ENCODE data around the gene GTSF1L. TPM values are rescaled to one million over a fixed set of nuclear protein-coding genes. Genes with fewer than 3 reads are reported as not detected.

The GTSF1L gene
- total and polyA plus RNA-seq, 9 of the 15 experiments (the other 6 are each of a cell fraction or from before 2014, with no cell fraction given) = not detected

DNA sequence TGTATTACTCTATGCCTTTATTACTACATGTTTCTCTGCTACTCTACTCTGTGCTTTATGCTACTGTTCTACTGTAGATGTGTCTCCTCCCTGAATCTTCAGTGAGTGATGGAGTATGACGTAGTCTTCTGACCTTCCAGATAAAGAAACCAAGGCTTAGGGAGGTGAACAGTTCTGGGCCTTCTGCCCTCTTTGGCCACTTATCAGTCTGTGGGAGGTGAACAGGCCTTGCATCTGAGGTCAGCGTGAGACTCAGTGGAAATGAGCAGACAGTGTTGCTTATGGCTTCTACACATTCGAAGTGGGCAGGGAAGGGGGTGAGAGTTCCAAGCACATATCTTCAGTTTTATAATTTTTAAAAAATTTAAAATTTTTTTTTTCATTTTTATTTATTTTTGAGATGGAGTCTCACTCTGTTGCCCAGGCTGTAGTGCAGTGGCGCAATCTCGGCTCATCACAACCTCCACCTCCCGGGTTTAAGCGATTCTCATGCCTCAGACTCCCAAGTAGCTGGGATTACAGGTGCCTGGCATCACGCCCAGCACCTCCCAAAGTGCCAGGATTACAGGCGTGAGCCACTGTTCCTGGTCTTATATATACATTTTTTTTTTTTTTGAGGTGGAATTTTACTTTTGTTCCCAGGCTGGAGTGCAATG is 35.7 kb downstream of the GTSF1L start (continued):
- TF ChIP-seq, protein P1, sequence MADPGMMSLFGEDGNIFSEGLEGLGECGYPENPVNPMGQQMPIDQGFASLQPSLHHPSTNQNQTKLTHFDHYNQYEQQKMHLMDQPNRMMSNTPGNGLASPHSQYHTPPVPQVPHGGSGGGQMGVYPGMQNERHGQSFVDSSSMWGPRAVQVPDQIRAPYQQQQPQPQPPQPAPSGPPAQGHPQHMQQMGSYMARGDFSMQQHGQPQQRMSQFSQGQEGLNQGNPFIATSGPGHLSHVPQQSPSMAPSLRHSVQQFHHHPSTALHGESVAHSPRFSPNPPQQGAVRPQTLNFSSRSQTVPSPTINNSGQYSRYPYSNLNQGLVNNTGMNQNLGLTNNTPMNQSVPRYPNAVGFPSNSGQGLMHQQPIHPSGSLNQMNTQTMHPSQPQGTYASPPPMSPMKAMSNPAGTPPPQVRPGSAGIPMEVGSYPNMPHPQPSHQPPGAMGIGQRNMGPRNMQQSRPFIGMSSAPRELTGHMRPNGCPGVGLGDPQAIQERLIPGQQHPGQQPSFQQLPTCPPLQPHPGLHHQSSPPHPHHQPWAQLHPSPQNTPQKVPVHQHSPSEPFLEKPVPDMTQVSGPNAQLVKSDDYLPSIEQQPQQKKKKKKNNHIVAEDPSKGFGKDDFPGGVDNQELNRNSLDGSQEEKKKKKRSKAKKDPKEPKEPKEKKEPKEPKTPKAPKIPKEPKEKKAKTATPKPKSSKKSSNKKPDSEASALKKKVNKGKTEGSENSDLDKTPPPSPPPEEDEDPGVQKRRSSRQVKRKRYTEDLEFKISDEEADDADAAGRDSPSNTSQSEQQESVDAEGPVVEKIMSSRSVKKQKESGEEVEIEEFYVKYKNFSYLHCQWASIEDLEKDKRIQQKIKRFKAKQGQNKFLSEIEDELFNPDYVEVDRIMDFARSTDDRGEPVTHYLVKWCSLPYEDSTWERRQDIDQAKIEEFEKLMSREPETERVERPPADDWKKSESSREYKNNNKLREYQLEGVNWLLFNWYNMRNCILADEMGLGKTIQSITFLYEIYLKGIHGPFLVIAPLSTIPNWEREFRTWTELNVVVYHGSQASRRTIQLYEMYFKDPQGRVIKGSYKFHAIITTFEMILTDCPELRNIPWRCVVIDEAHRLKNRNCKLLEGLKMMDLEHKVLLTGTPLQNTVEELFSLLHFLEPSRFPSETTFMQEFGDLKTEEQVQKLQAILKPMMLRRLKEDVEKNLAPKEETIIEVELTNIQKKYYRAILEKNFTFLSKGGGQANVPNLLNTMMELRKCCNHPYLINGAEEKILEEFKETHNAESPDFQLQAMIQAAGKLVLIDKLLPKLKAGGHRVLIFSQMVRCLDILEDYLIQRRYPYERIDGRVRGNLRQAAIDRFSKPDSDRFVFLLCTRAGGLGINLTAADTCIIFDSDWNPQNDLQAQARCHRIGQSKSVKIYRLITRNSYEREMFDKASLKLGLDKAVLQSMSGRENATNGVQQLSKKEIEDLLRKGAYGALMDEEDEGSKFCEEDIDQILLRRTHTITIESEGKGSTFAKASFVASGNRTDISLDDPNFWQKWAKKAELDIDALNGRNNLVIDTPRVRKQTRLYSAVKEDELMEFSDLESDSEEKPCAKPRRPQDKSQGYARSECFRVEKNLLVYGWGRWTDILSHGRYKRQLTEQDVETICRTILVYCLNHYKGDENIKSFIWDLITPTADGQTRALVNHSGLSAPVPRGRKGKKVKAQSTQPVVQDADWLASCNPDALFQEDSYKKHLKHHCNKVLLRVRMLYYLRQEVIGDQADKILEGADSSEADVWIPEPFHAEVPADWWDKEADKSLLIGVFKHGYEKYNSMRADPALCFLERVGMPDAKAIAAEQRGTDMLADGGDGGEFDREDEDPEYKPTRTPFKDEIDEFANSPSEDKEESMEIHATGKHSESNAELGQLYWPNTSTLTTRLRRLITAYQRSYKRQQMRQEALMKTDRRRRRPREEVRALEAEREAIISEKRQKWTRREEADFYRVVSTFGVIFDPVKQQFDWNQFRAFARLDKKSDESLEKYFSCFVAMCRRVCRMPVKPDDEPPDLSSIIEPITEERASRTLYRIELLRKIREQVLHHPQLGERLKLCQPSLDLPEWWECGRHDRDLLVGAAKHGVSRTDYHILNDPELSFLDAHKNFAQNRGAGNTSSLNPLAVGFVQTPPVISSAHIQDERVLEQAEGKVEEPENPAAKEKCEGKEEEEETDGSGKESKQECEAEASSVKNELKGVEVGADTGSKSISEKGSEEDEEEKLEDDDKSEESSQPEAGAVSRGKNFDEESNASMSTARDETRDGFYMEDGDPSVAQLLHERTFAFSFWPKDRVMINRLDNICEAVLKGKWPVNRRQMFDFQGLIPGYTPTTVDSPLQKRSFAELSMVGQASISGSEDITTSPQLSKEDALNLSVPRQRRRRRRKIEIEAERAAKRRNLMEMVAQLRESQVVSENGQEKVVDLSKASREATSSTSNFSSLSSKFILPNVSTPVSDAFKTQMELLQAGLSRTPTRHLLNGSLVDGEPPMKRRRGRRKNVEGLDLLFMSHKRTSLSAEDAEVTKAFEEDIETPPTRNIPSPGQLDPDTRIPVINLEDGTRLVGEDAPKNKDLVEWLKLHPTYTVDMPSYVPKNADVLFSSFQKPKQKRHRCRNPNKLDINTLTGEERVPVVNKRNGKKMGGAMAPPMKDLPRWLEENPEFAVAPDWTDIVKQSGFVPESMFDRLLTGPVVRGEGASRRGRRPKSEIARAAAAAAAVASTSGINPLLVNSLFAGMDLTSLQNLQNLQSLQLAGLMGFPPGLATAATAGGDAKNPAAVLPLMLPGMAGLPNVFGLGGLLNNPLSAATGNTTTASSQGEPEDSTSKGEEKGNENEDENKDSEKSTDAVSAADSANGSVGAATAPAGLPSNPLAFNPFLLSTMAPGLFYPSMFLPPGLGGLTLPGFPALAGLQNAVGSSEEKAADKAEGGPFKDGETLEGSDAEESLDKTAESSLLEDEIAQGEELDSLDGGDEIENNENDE (IDR thresholded peaks at IDR 0.05; ENCODE audit: low read depth, low read length) = no peak
- TF ChIP-seq EHMT2 (IDR thresholded peaks at IDR 0.05) = peak; percentile 58; the same call in 1 of the 2 replicates
- TF ChIP-seq ZC3H11A (IDR thresholded peaks at IDR 0.05; ENCODE audit: low read depth, low read length) = no peak
- TF ChIP-seq, protein P2, sequence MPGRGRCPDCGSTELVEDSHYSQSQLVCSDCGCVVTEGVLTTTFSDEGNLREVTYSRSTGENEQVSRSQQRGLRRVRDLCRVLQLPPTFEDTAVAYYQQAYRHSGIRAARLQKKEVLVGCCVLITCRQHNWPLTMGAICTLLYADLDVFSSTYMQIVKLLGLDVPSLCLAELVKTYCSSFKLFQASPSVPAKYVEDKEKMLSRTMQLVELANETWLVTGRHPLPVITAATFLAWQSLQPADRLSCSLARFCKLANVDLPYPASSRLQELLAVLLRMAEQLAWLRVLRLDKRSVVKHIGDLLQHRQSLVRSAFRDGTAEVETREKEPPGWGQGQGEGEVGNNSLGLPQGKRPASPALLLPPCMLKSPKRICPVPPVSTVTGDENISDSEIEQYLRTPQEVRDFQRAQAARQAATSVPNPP (IDR thresholded peaks at IDR 0.05; ENCODE audit: borderline replicate concordance, insufficient read depth, insufficient read length) = no peak
- TF ChIP-seq, protein P3, sequence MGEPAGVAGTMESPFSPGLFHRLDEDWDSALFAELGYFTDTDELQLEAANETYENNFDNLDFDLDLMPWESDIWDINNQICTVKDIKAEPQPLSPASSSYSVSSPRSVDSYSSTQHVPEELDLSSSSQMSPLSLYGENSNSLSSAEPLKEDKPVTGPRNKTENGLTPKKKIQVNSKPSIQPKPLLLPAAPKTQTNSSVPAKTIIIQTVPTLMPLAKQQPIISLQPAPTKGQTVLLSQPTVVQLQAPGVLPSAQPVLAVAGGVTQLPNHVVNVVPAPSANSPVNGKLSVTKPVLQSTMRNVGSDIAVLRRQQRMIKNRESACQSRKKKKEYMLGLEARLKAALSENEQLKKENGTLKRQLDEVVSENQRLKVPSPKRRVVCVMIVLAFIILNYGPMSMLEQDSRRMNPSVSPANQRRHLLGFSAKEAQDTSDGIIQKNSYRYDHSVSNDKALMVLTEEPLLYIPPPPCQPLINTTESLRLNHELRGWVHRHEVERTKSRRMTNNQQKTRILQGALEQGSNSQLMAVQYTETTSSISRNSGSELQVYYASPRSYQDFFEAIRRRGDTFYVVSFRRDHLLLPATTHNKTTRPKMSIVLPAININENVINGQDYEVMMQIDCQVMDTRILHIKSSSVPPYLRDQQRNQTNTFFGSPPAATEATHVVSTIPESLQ (CRISPR knock-in tag; IDR thresholded peaks at IDR 0.05) = 0 out of 2 replicates have a peak, but pooled peaks have one; percentile 23
- TF ChIP-seq ZNF23 (CRISPR knock-in tag; IDR thresholded peaks at IDR 0.05) = no peak
- TF ChIP-seq ZNF551 (CRISPR knock-in tag; IDR thresholded peaks at IDR 0.05) = no peak
- TF ChIP-seq NCOR1 (IDR thresholded peaks at IDR 0.05) = peak; percentile 98
- TF ChIP-seq TFE3 (CRISPR knock-in tag; IDR thresholded peaks at IDR 0.05) = no peak
- no peak for TF ChIP-seq ZNF184 (CRISPR knock-in tag; IDR thresholded peaks at IDR 0.05)
- TF ChIP-seq SAP30 (IDR thresholded peaks at IDR 0.05; ENCODE audit: borderline replicate concordance, insufficient read depth, low read depth, low read length, poor library complexity, severe bottlenecking) = no peak
